Endothelial cell (in vitro differentiated cells): Measurements from ENCODE around the gene BAIAP2. TPM values are rescaled to one million over a fixed set of nuclear protein-coding genes. Genes with fewer than 3 reads are reported as not detected.

ENCODE experiments used
- DNase-seq: peaks from one replicate; pipeline ENCODE4 v3.0.0; 2021; ENCODE audit warnings: low spot score
- H3K27ac Mint-ChIP-seq: one replicate; pipeline ENCODE4 v1.8.0; 2021; ENCODE audit warnings: mixed read lengths, inconsistent platforms; ENCODE audit not compliant: unreplicated experiment
- H3K27me3 Mint-ChIP-seq: one replicate; pipeline ENCODE4 v1.8.0; 2021; ENCODE audit warnings: mild to moderate bottlenecking, moderate library complexity, mixed read lengths, inconsistent platforms; ENCODE audit not compliant: unreplicated experiment
- H3K36me3 Mint-ChIP-seq: one replicate; pipeline ENCODE4 v1.8.0; 2021; ENCODE audit warnings: mild to moderate bottlenecking, low read depth, mixed read lengths, inconsistent platforms; ENCODE audit not compliant: unreplicated experiment
- H3K4me1 Mint-ChIP-seq: one replicate; pipeline ENCODE4 v1.8.0; 2021; ENCODE audit warnings: mild to moderate bottlenecking, mixed read lengths, inconsistent platforms; ENCODE audit not compliant: unreplicated experiment
- H3K4me3 Mint-ChIP-seq: one replicate; pipeline ENCODE4 v1.8.0; 2021; ENCODE audit warnings: mild to moderate bottlenecking, mixed read lengths, inconsistent platforms; ENCODE audit not compliant: unreplicated experiment
- H3K9me3 Mint-ChIP-seq: one replicate; pipeline ENCODE4 v1.8.0; 2021; ENCODE audit warnings: mixed read lengths, inconsistent platforms; ENCODE audit not compliant: unreplicated experiment
- CTCF ChIP-seq: fragments of 200-600 bp; sonication (generic); IDR thresholded peaks from one replicate; pipeline ENCODE4 v1.5.0; 2021; ENCODE audit warnings: antibody characterized with exemption; ENCODE audit not compliant: unreplicated experiment
- total RNA-seq: library from RNA; stranded (reverse); fragmentation: NEBNext Ultra II Directional; extraction: Animal tissue kit (Norgen Biotek cat#: 25700); gene quantifications from one replicate; pipeline ENCODE4 v1.2.1, GENCODE V29; 2021; ENCODE audit not compliant: unreplicated experiment

BAIAP2 gene
- total RNA-seq, 1 donor from 2014 or later: 67.8 TPM

DNA sequence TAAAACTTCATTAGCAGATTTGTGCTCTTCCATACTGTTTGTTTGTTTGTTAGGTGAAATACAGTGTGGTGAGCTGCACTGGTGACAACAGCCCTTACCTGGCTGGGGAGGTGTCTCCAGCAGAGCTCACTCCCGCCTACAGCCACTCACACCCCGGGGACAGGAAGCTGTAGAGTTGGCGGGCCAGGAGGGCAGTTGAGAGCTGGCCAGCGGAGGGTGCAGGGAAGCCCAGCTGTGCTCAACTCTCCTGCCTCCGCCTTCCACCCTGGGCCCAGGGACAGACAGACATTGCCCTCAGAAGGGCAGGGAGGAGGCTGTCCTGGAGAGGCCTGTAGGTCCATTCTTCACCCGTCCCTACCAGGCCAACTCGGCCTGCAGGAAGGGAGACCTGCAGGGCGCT is 81.8 kb downstream of the BAIAP2 start:
- peaks cover 18% of the 10 kb centered on the region for H3K27me3 Mint-ChIP-seq
- H3K36me3 Mint-ChIP-seq: no peaks in the 10 kb centered on the region
- H3K27ac Mint-ChIP-seq: no peak overlapping the region
- no peak for TF ChIP-seq CTCF
- DNase-seq: no peak
- peaks cover 5% of the 10 kb centered on the region for H3K4me1 Mint-ChIP-seq
- H3K9me3 Mint-ChIP-seq: no peaks in the 10 kb centered on the region
- H3K4me3 Mint-ChIP-seq: no peak overlapping the region

DNA sequence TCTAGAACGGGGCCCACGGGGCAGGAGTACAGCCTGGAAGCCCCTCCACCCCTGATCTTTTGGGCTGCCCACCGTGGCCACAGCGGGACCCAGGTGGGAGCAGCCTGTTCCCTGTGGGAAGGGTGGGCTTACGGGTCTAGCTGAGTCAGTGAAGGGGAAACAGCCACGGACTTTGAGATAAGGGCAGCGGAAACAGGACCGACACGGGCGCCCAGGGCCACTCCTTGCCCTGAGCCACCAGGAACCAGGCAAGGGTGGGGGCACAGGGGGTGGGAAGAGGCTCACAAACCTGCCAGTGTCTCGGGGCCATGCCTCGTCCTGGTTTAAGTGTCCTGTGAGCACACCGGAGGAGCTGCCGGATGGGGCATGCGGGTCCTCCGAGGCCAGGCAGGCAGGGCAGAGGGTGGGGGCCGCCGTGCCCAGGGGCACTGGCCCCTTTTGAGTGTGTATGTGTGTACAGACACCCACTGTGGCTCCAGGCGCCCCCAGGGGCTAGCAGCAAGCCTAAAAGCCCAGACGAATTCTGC is 82.8 kb downstream of the BAIAP2 start:
- H3K27ac Mint-ChIP-seq: no peak overlapping the region
- peaks cover 5% of the 10 kb centered on the region for H3K4me1 Mint-ChIP-seq

GRCh38 chr17:81118308-81119221 is 83.6 kb downstream of the BAIAP2 start:
- no peaks in the 10 kb centered on the region for H3K9me3 Mint-ChIP-seq
- peak overlapping the region; percentile 42 for H3K27ac Mint-ChIP-seq
- H3K4me3 Mint-ChIP-seq: no peak overlapping the region
- no peaks in the 10 kb centered on the region for H3K36me3 Mint-ChIP-seq
- peaks cover 5% of the 10 kb centered on the region for H3K4me1 Mint-ChIP-seq
- no peak for TF ChIP-seq CTCF
- H3K27me3 Mint-ChIP-seq: peaks cover 10% of the 10 kb centered on the region
- DNase-seq: no peak

More for the DNA sequence above, 82.8 kb downstream of the BAIAP2 start:
- DNase-seq: no peak
- H3K36me3 Mint-ChIP-seq: no peaks in the 10 kb centered on the region
- H3K27me3 Mint-ChIP-seq: peaks cover 13% of the 10 kb centered on the region
- H3K4me3 Mint-ChIP-seq: no peak overlapping the region
- TF ChIP-seq CTCF: no peak
- H3K9me3 Mint-ChIP-seq: no peaks in the 10 kb centered on the region

DNA sequence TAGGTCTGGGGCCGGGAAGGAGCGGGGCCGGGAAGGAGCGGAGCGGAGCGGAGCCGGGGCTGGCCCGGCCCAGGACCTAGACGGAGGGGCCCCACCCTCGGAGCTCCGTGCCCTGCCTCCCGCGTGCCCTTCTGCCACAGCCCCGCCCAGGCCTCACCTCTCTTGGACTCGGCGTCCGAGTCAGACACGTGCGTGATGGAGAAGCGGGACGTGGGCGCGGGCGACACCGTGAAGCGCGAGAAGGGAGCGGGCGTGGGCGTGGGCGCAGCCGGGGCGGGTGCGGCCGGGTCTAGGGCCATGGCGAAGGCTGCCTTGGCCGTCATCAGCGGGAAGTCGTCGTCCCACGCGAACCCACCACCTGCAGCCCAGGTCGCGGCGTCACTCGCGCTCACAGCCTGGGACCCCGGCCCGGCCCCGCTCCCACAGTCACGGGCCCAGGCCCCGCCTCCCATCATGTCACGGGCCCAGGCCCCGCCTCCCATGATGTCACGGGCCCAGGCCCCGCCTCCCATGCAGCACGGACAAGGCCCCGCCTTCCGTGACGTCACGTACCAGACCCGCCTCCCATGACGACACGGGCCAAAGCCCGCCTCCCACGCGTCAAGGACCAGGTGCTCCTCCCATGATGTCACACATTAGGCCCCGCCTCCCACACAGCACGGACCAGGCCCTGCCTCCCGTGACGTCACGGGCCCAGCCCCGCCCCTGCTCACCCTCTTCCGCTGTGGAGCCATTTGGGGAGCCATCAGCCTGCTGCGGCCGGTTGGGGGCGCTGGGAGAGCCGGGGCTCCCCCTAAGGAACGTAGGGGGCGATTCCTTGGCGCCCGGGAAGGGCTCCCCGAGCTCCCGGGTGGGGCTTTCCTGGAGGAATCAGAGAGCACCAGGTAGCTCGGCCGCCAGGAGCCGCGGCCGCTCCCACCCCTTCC is 84.5 kb downstream of the BAIAP2 start:
- peak; percentile 96 for DNase-seq
- Mint-ChIP-seq H3K9me3 (no peaks in the 10 kb centered on the region), H3K27ac (no peak overlapping the region), H3K27me3 (peaks cover 10% of the 10 kb centered on the region), H3K4me1 (peaks cover 5% of the 10 kb centered on the region), H3K4me3 (no peak overlapping the region), H3K36me3 (no peaks in the 10 kb centered on the region)
- TF ChIP-seq CTCF: no peak
